CD4-positive, alpha-beta T cell (primary cell): ENCODE data around the gene DCAF15. TPM values are rescaled to one million over a fixed set of nuclear protein-coding genes. Genes with fewer than 3 reads are reported as not detected.

Experiments
- ATAC-seq: fragments of 200-7000 bp; cut with Tn5 transposase; one replicate; pipeline ENCODE4 v1.10.0; 2022; ENCODE audit warnings: mild to moderate bottlenecking; ENCODE audit not compliant: poor library complexity
- CTCF ChIA-PET: fragments of 350-600 bp; sonication (Branson Sonifier 250); formaldehyde crosslinking; loops from one replicate; lab custom pipeline; 2021; ENCODE audit warnings: antibody characterized with exemption, inconsistent platforms; lab: Charles Lee
- POLR2A ChIA-PET: fragments of 350-600 bp; sonication (Branson Sonifier 250); formaldehyde crosslinking; loops from one replicate; lab custom pipeline; 2021; ENCODE audit warnings: antibody characterized with exemption, inconsistent platforms; lab: Charles Lee
- DNase-seq, 14 experiments: peaks; one replicate each; pipeline ENCODE4 v3.0.0-alpha.2; 2013 to 2020; ENCODE audit warnings: mixed read lengths in 2 of 14
- H3K27ac ChIP-seq, 2 donors: one replicate each; pipeline versions ENCODE4 v1.5.1 to v1.7.0; 2013; ENCODE audit warnings: low read length in 2 of 2, low read depth in 1 of 2, mild to moderate bottlenecking in 1 of 2
- H3K27me3 ChIP-seq, 2 experiments: 1 replicate in 1 of 2; 2 replicates in 1 of 2; pipeline versions ENCODE4 v1.6.1 to v1.7.0; 2013; ENCODE audit warnings: low read length in 2 of 2, control low read depth in 1 of 2, mild to moderate bottlenecking in 1 of 2, moderate library complexity in 1 of 2; ENCODE audit not compliant: insufficient read depth in 2 of 2, control insufficient read depth in 1 of 2
- H3K36me3 ChIP-seq: one replicate; pipeline ENCODE4 v1.6.1; 2013; ENCODE audit warnings: low read length, control low read depth; ENCODE audit not compliant: insufficient read depth
- H3K4me1 ChIP-seq: one replicate; pipeline ENCODE4 v1.6.1; 2013; ENCODE audit warnings: low read length, control low read depth; ENCODE audit not compliant: insufficient read depth
- H3K4me3 ChIP-seq: one replicate; pipeline ENCODE4 v1.5.1; 2013; ENCODE audit warnings: mild to moderate bottlenecking, low read length, moderate library complexity
- H3K9me3 ChIP-seq, 2 experiments: 1 replicate in 1 of 2; 2 replicates in 1 of 2; pipeline versions ENCODE4 v1.6.1 to v1.7.0; 2013; ENCODE audit warnings: low read length in 2 of 2, mild to moderate bottlenecking in 2 of 2, control low read depth in 1 of 2, moderate library complexity in 1 of 2; ENCODE audit not compliant: control insufficient read depth in 1 of 2, insufficient read depth in 1 of 2
- H3K27ac Mint-ChIP-seq: one replicate; pipeline ENCODE4 v1.8.0; 2020; ENCODE audit warnings: mixed read lengths
- H3K27me3 Mint-ChIP-seq: one replicate; pipeline ENCODE4 v1.8.0; 2021; ENCODE audit warnings: mixed read lengths
- H3K36me3 Mint-ChIP-seq: one replicate; pipeline ENCODE4 v1.8.0; 2021; ENCODE audit warnings: low read depth, mixed read lengths
- H3K4me1 Mint-ChIP-seq: one replicate; pipeline ENCODE4 v1.8.0; 2021; ENCODE audit warnings: low read depth, mixed read lengths
- H3K4me3 Mint-ChIP-seq: one replicate; pipeline ENCODE4 v1.8.0; 2020; ENCODE audit warnings: mild to moderate bottlenecking, mixed read lengths
- H3K9me3 Mint-ChIP-seq: one replicate; pipeline ENCODE4 v1.8.0; 2020; ENCODE audit warnings: mixed read lengths
- CTCF ChIP-seq: fragments of 200-600 bp; IDR thresholded peaks from one replicate; pipeline ENCODE4 v1.8.0; 2022; ENCODE audit warnings: antibody characterized with exemption, mild to moderate bottlenecking
- intact Hi-C, 2 experiments: fragments of 100-400 bp; cut with DNase I in 1 of 2; cut with micrococcal nuclease in 1 of 2; formaldehyde crosslinking; loops; one replicate each; pipeline versions ENCODE4 v1.15.1 to v1.9.0; 2023 to 2025; cut with DNase I, micrococcal nuclease
- total RNA-seq, 174 experiments: library from RNA in 2 of 174; stranded (reverse) in 2 of 174; gene quantifications; one replicate each; pipeline ENCODE4 v1.2.3 and lab custom pipeline; 2021 to 2026

The DCAF15 gene
- total RNA-seq, 2 experiments from 2014 or later = 84.9 to 85.0 TPM

DNA sequence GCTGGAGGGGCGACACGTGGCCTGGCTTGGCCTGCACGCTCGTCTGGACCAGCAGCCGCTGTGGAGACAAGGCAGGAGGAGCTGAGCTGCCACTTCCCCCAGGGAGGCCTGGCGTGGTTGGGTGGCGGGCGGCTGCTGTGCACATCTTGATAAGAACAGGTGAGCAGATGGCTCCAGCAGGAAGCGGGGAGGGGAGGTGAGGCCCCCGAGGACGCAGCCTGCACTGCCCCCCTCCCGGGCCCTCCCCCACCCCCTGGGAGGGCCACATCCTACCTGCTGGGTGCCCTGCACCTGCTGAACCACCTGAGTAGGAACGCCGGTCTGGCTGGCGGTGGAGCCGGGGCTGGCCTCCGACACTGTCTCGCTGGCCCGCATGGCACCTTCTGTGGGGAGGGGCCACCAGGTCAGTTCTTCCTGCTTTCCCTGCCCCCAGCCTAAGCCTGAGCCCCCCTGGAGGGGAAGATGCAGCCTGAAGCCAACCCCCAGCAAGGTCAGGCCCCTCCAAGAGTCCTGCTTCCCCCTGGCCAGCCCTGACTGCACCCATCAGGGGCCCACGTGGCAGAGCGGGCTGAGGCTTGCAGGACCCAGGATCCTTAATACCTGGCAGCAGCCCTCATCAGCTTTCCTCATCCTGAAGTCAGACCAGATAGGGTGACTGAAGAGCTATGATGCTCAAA, 31.0 kb downstream of the DCAF15 start:
- no peaks in the 10 kb centered on the region for H3K27me3 ChIP-seq
- Mint-ChIP-seq H3K27me3 (no peaks in the 10 kb centered on the region), H3K27ac (peak overlapping the region; percentile 97), H3K4me1 (peaks cover 78% of the 10 kb centered on the region), H3K4me3 (no peak overlapping the region), H3K36me3 (peaks cover 5% of the 10 kb centered on the region), H3K9me3 (no peaks in the 10 kb centered on the region)
- peaks cover 15% of the 10 kb centered on the region for H3K36me3 ChIP-seq
- intact Hi-C loops = no loop called here
- no peak for TF ChIP-seq CTCF
- CTCF ChIA-PET = no interaction called here
- H3K27ac ChIP-seq = peak overlapping the region; percentile 70
- peak; percentile 29 to 83 (median 56) for DNase-seq
- no peaks in the 10 kb centered on the region for H3K9me3 ChIP-seq
- POLR2A ChIA-PET = interaction anchor here (0.9 to 4.8 kb wide), 3 partner anchors 20 to 48 kb away, joined by 3 to 33 read pairs (median 6); partner anchors contain the start of genes IL27RA and RFX1
- peaks cover 93% of the 10 kb centered on the region for H3K4me1 ChIP-seq
- no peak for ATAC-seq
- H3K4me3 ChIP-seq = peak overlapping the region; percentile 10

DNA sequence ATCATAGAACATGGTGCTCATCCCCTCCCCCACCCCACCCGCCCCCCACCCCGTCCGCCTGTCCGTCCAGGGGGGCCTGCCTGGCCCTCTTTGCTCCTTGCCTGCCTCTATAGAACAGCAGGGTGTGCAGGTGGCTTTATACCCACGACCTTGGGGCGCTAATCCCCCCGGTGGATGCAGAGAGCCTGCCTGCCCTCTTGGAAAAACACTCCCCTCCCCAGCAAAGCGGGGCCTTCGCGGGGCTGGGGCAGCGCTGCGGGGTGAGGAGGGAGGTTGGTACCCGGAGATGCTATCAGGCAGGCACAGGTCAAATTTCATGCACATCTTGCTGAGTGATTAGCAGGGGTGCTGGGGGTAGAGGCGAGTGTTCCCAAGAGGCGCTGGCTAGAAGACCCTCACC, 31.9 kb downstream of the DCAF15 start:
- Histone ChIP-seq H3K36me3 (peaks cover 17% of the 10 kb centered on the region), H3K9me3 (no peaks in the 10 kb centered on the region), H3K4me3 (no peak overlapping the region), H3K4me1 (peaks cover 97% of the 10 kb centered on the region), H3K27ac (peak overlapping the region; percentile 44 to 97), H3K27me3 (no peaks in the 10 kb centered on the region)
- H3K27ac Mint-ChIP-seq = peak overlapping the region; percentile 97
- ChIA-PET POLR2A (interaction anchor here (0.9 to 4.8 kb wide), 2 partner anchors 23 to 47 kb away, joined by 3 to 33 read pairs; partner anchors contain the start of gene IL27RA), CTCF (no interaction called here)
- peak overlapping the region; percentile 25 for H3K4me3 Mint-ChIP-seq
- intact Hi-C loops = no loop called here
- H3K4me1 Mint-ChIP-seq = peaks cover 85% of the 10 kb centered on the region
- ATAC-seq (no peak), DNase-seq (peak in 1 of 14 experiments; percentile 43)
- H3K27me3 Mint-ChIP-seq = no peaks in the 10 kb centered on the region
- peaks cover 13% of the 10 kb centered on the region for H3K36me3 Mint-ChIP-seq
- no peaks in the 10 kb centered on the region for H3K9me3 Mint-ChIP-seq
- no peak for TF ChIP-seq CTCF

DNA sequence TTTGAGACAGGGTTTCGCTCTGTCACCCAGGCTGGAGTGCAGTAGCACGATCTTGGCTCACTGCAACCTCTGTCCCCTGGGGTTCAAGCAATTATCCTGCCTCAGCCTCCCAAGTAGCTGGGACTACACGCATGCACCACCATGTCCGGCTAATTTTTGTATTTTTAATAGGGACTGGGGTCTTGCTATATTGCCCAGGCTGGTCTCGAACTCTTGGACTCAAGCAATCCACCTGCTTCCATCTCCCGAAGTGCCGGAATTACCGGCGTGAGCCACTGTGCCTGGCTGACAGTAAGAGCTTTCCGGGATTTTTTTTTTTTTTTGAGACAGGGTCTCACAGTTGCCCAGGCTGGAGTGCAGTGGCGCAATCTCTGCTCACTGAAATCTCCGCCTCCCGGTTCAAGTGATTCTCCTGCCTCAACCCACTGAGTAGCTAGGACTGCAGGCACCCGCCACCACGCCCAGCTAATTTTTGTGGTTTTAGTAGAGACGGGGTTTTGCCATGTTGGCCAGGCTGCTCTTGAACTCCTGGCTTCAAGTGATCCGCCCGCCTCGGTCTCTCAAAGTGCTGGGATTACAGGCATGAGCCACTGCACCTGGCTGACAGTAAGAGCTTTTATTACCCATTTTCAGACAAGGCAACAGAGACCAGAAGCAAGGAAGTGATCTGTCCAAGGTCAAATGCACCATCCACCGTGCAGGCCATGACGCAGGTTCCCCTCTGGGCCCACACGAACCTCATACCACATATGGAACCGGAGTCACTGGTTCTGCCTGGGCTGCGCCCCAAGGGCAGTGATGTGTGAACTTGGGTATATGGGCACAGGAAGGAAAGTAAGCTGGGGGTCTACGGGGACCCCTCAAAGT, 32.8 kb downstream of the DCAF15 start:
- no peaks in the 10 kb centered on the region for H3K9me3 ChIP-seq
- TF ChIP-seq CTCF = no peak
- Mint-ChIP-seq H3K9me3 (no peaks in the 10 kb centered on the region), H3K4me1 (peaks cover 87% of the 10 kb centered on the region), H3K27ac (peak overlapping the region; percentile 97), H3K27me3 (no peaks in the 10 kb centered on the region), H3K36me3 (peaks cover 22% of the 10 kb centered on the region), H3K4me3 (peak overlapping the region; percentile 84)
- ChIA-PET CTCF (interaction anchor here (0.7 to 1.6 kb wide), 4 partner anchors 24 to 64 kb away, joined by 3 to 5 read pairs (median 4); partner anchors contain the start of gene IL27RA), POLR2A (interaction anchor here (0.8 to 4.8 kb wide), 9 partner anchors 12 to 139 kb away, joined by 3 to 33 read pairs (median 4); partner anchors contain the start of genes DCAF15, IL27RA and RFX1)
- H3K27me3 ChIP-seq = no peaks in the 10 kb centered on the region
- intact Hi-C loops = loop anchor here (5.0 kb wide), 2 partner anchors 33 to 47 kb away; partner anchors contain the start of genes DCAF15 (in 1 of the 2) and IL27RA (in 1 of the 2)
- H3K4me1 ChIP-seq = peaks cover 97% of the 10 kb centered on the region
- peak overlapping the region; percentile 97 to 99 for H3K27ac ChIP-seq
- DNase-seq = peak in 7 of 14 experiments; percentile 19 to 70 (median 37)
- ATAC-seq = no peak
- peaks cover 15% of the 10 kb centered on the region for H3K36me3 ChIP-seq
- no peak overlapping the region for H3K4me3 ChIP-seq
